GM19193 (cell line): ENCODE data around the gene SORBS1.

Experiments used
- POLR2A ChIP-seq: IDR thresholded peaks from 4 replicates; pipeline ENCODE4 v1.6.1; 2011; ENCODE audit not compliant: insufficient read depth, insufficient read length; ENCODE audit errors: extremely low read depth

The SORBS1 gene

GRCh38 chr10:95500097-95500496, 61.1 kb downstream of the SORBS1 start:
- no peak for TF ChIP-seq POLR2A

GRCh38 chr10:95499482-95499989, 61.6 kb downstream of the SORBS1 start:
- TF ChIP-seq POLR2A: no peak

GRCh38 chr10:95496951-95497350, 64.2 kb downstream of the SORBS1 start:
- no peak for TF ChIP-seq POLR2A

DNA sequence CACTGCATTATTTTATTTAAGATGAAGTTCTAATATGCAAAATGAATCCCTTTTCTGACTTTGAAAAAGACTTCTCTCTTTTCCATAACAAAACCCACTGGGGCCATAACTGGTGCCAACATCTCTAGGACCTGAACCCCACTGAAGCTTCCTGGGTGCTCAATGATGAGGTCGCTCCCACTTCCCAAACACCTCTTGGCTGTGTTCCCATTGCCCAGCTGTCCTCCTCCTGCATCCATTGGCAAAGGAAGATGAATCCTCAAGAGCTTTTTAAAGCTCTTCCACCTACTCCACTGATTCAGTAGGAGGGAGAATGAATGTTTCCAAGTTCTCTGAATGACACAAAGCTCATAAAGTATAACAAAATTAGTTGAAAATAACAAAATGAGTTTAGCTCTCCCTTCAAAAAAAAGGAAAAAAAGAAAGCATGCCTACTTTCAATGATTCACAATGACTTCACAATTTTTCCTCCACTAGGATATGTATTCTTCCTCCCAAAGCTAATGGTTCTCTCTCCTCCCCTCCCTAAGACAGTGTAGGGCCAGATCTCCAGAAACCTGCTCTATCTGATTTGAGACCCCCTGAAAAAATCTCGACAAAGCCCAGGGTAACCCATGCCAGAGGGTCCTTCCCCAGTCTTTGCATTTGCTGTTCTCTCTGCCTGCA, 64.8 kb downstream of the SORBS1 start:
- TF ChIP-seq POLR2A: no peak

DNA sequence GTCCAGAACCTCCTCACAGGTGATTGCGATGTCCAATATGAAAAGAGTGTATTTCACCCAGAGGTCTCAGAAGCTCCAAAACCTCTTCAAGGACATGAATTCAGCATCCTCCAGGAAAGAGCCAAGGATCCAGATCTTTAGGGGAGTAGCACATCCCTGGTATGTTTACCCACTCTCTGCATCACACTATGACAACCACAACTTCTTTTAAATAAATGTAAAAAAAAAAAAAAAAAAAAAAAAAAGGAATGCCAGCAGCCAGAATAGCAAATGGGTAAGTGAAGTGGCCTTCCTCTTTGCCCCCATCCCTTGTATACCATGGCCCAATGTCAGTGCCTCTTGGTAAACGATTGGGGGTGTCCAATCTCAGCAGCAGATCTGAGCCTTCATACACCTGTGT, 67.3 kb downstream of the SORBS1 start:
- TF ChIP-seq POLR2A: no peak

DNA sequence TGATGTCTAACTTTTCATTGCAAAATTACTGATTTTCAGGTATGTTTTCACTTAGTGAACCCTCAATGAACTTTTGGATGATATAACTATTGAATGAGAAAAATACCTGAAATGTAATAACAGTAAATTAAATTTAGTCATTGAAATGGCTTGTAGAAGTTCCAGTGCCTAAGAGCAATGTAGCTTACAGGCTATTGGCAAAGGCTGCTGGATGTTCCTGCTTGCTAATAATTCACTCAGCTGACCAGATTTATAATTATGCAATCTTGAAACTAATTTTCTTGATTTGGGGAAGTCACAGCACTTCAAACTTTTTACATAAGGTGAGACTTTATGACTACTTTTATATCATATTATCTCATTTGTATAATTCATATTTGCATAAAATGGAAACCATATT, 73.2 kb downstream of the SORBS1 start:
- no peak for TF ChIP-seq POLR2A

DNA sequence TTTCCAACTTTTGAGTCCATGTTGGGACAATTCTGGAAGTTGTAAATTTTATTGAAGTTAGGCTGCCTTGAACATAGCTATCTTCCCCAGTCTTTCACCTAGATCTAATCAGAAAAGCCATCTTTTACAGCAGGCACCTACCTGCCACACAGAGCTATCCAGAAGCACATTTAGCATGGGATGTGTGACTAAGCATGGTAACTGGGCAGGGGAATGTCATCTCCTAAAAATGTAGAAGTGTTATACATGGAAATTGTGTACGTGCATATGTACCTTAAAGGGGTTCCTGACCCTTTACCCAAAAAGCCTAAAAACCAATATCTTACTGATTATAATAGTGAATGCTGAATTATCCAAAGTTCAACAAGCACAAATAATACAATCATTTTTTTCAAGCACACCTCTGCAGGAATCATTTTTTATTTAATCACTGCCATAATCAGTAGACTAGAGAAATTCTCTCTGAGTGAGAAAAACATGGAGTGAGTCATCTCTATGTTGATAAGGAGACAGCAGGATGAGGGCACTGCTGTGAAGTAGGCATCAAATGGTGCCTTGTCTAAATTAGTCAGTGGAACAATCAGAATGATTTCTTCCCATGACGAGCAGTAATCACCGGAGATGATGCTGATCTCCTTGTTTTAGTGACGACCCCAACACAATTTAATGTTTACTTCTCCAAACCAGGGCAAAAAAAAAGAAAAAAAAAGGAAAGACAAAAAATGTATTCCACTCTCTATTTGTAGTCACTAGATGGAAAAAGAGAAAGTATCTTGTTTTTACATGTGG, 75.9 kb downstream of the SORBS1 start:
- TF ChIP-seq POLR2A: no peak

GRCh38 chr10:95482501-95483233, 78.5 kb downstream of the SORBS1 start:
- no peak for TF ChIP-seq POLR2A

DNA sequence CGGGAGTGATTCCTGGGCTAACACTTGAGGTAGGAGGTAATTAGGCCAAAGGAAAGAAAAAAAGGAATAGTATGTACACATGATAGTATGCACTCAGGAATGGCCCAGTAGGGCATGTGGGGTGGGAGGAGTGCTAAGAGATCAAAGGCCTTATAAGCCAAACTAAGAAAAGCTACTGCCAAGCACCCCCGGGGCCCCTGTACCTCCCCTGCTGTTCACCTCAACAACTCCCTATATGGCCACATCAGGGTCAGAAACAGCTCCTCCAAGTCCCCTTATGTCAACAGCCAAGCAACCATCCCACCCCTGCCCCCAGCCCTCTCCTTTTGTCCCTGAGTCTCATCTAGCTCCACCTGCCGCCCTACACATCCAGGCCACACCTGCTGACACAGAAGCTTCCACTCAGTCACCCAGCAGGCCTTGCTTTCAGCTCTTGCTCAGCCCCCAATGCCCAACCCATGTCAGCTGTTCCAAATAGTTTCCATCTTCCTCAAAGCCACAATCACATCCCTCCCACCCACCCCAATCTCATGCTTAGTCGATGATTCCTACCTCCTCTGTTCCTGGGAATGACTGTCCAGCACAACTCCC, 80.2 kb downstream of the SORBS1 start:
- no peak for TF ChIP-seq POLR2A

DNA sequence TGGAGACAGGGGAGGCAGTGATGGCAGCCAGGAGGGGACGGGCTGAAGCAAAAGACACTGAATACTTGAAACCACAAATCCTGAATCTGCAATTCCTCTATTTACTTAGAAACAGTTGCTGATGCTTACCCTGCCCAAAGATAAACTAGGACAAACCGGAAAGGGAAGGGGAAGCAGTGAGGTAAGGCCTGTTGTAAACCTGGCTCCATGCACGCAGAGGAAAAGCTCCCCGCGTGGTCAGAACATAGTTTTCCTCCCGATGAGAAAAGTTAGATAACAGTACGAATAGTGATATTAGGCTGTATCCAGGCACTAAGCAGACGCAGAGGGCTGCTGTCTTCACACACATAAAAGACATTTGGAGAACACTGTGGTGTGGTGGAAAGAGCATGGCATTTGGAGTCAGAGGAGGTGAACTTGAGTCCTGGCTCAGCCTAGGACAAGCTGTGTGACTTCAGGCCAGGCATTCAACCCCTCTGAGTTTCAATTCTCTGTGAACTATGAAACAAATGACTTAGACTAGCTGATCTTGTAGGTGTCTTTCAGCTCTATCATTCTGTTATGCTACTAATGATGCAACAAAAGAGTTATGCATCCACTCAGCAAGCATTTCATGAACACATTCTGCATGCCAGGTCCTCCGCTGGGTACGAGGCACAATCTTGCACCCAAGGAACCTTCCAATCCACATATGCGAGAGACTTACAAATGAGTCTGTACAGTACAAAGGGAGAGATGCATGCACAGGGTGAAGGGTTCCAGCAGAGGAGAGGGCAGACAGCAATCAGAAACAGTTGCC, 80.9 kb downstream of the SORBS1 start:
- TF ChIP-seq POLR2A: no peak

GRCh38 chr10:95478935-95479334, 82.2 kb downstream of the SORBS1 start:
- no peak for TF ChIP-seq POLR2A

- no peak for TF ChIP-seq POLR2A
Measured at GRCh38 chr10:95478185-95478584, 83.0 kb downstream of the SORBS1 start.

DNA sequence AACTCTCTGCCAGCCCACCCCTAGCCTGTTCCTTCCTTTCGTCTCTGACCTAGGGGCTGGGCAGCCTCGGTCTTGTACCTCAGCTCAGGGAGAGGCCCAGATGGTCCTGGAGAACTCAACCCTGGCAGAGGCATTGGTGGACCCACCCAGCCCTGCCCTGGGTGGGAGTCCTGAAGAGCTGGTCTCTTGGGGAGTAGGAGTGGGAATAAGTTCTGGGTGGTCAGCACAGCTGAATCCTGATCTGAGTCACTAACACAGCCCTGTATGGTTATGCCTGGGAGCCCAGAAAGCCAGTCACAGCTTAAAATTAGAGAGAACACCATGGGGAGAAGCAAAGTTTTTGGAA, 84.0 kb downstream of the SORBS1 start:
- no peak for TF ChIP-seq POLR2A

- no peak for TF ChIP-seq POLR2A
Measured at GRCh38 chr10:95476469-95477174, 84.5 kb downstream of the SORBS1 start.
